ENCODE data around the gene COL26A1.

- no peak for TF ChIP-seq CTCF (IDR thresholded peaks at IDR 0.05)
- TF ChIP-seq POLR2AphosphoS5 (IDR thresholded peaks at IDR 0.05), result no peak
- TF ChIP-seq POLR2A (IDR thresholded peaks at IDR 0.05), result no peak
Measured at GRCh38 chr7:101553018-101553770, 190.5 kb downstream of the COL26A1 start.
